Body of pancreas (tissue), 4 donors: ENCODE data around the gene RPUSD1. TPM values are rescaled to one million over a fixed set of nuclear protein-coding genes. Genes with fewer than 3 reads are reported as not detected.
"Not testable (repeated sequence)": the region's sequence is repeated elsewhere in the genome, so short reads cannot be mapped to it uniquely, and the experiment has no call there.

Source experiments
- ATAC-seq: fragments of 150-250 bp; one replicate; pipeline ENCODE4 v1.9.1; 2016
- DNase-seq, 4 donors: peaks; one replicate each; pipeline ENCODE4 v3.0.0-alpha.2; 2019
- H3K27ac ChIP-seq, 4 donors: fragments of 200-600 bp; sonication (generic); 1 replicate in 3 of 4; 2 replicates in 1 of 4; pipeline versions ENCODE4 v1.5.1 to v1.6.1; 2016 to 2019; ENCODE audit warnings: mild to moderate bottlenecking in 1 of 4, mixed read lengths in 1 of 4, moderate library complexity in 1 of 4
- H3K27me3 ChIP-seq, 2 donors: fragments of 200-600 bp; sonication (generic); one replicate each; pipeline ENCODE4 v1.6.0; 2016; ENCODE audit warnings: mild to moderate bottlenecking in 1 of 2
- H3K36me3 ChIP-seq, 2 donors: fragments of 200-600 bp; sonication (generic); replicated peaks in 1 of 2; 2 replicates each; pipeline ENCODE4 v1.5.1; 2016; ENCODE audit warnings: low read depth in 2 of 2; ENCODE audit not compliant: insufficient read depth in 1 of 2
- H3K4me1 ChIP-seq: fragments of 200-600 bp; sonication (generic); one replicate; pipeline ENCODE4 v1.6.0; 2016
- H3K4me3 ChIP-seq, 2 donors: fragments of 200-600 bp; sonication (generic); 1 replicate in 1 of 2; 2 replicates in 1 of 2; pipeline ENCODE4 v1.5.1; 2016 to 2019
- H3K9me3 ChIP-seq, 3 donors: fragments of 200-600 bp; sonication (generic); 1 replicate in 2 of 3; 2 replicates in 1 of 3; pipeline ENCODE4 v1.5.1; 2016
- CTCF ChIP-seq, 7 experiments: fragments of 450-650 bp in 4 of 7; fragments of 200-600 bp in 3 of 7; sonication (generic) in 3 of 7; IDR thresholded peaks; one replicate each; pipeline ENCODE4 v1.5.1; 2016 to 2019; ENCODE audit warnings: antibody characterized with exemption in 7 of 7
- POLR2A ChIP-seq, 3 donors: fragments of 450-650 bp; IDR thresholded peaks; one replicate each; pipeline ENCODE4 v1.6.1; 2016; ENCODE audit warnings: antibody characterized with exemption in 3 of 3, mild to moderate bottlenecking in 2 of 3
- WGBS, 2 donors: methylation state at CpG; one replicate each; pipeline ENCODE4 v1.1.5; 2017; 5-methylcytosine and 5-hydroxymethylcytosine counted together
- intact Hi-C: fragments of 100-400 bp; cut with DNase I; formaldehyde crosslinking; loops from one replicate; pipeline ENCODE4 v1.15.1; 2023
- total RNA-seq, 2 donors: library from RNA; depleted of rRNA; stranded (reverse); fragments of >200 nt; gene quantifications; one replicate each; pipeline ENCODE4 v1.1.0, GENCODE V29; 2016

RPUSD1 gene
- total RNA-seq, 2 donors from 2014 or later = 19.7 to 31.3 TPM

- ATAC-seq (no peak), DNase-seq (peak in 1 of 4 donors; percentile 16)
- no peak overlapping the region for H3K4me3 ChIP-seq
- H3K36me3 ChIP-seq = no peaks in the 10 kb centered on the region
- H3K27ac ChIP-seq = no peak overlapping the region
- 42 to 58% methylated on average over 11 of the region's 11 CpGs for WGBS, 2 donors
- intact Hi-C loops = no loop called here
- no peaks in the 10 kb centered on the region for H3K27me3 ChIP-seq
- TF ChIP-seq CTCF (IDR thresholded peaks at IDR 0.05) = no peak
- no peak for TF ChIP-seq POLR2A (IDR thresholded peaks at IDR 0.05)
- no peaks in the 10 kb centered on the region for H3K9me3 ChIP-seq
- peaks cover 6% of the 10 kb centered on the region for H3K4me1 ChIP-seq
These were observed 33.5 kb downstream of the RPUSD1 start for GRCh38 chr16:754656-755055.

GRCh38 chr16:754121-754607 is 34.0 kb downstream of the RPUSD1 start:
- H3K4me1 ChIP-seq, H3K27ac ChIP-seq, H3K27me3 ChIP-seq, H3K9me3 ChIP-seq, H3K4me3 ChIP-seq, ATAC-seq, H3K36me3 ChIP-seq, DNase-seq, intact Hi-C loops: not testable (repeated sequence)
- WGBS, 2 donors = 73 to 80% methylated on average over 11 of the region's 11 CpGs

- intact Hi-C loops = no loop called here
- H3K9me3 ChIP-seq = no peaks in the 10 kb centered on the region
- no peaks in the 10 kb centered on the region for H3K36me3 ChIP-seq
- peaks cover 6% of the 10 kb centered on the region for H3K4me1 ChIP-seq
- no peaks in the 10 kb centered on the region for H3K27me3 ChIP-seq
- no peak overlapping the region for H3K27ac ChIP-seq
- 12 to 18% methylated on average over 10 of the region's 10 CpGs for WGBS, 2 donors
- H3K4me3 ChIP-seq = no peak overlapping the region
- no peak for ATAC-seq
- TF ChIP-seq POLR2A (IDR thresholded peaks at IDR 0.05) = no peak
- TF ChIP-seq CTCF (IDR thresholded peaks at IDR 0.05) = no peak
- no peak for DNase-seq
These were observed 36.2 kb downstream of the RPUSD1 start for GRCh38 chr16:752007-752312.

GRCh38 chr16:751152-752006 is 36.8 kb downstream of the RPUSD1 start:
- WGBS, 2 donors = 25 to 31% methylated on average over 28 to 38 of the region's 39 CpGs
- H3K27ac ChIP-seq = no peak overlapping the region
- intact Hi-C loops = no loop called here
- H3K9me3 ChIP-seq = no peaks in the 10 kb centered on the region
- no peak for TF ChIP-seq CTCF (IDR thresholded peaks at IDR 0.05)
- TF ChIP-seq POLR2A (IDR thresholded peaks at IDR 0.05) = no peak
- DNase-seq (peak in 2 of 4 donors; percentile 28 to 47), ATAC-seq (peak; percentile 52)
- no peaks in the 10 kb centered on the region for H3K36me3 ChIP-seq
- peaks cover 6% of the 10 kb centered on the region for H3K4me1 ChIP-seq
- H3K4me3 ChIP-seq = no peak overlapping the region
- H3K27me3 ChIP-seq = no peaks in the 10 kb centered on the region

- H3K36me3 ChIP-seq = no peaks in the 10 kb centered on the region
- no peak for TF ChIP-seq CTCF (IDR thresholded peaks at IDR 0.05)
- no peak for TF ChIP-seq POLR2A (IDR thresholded peaks at IDR 0.05)
- no peak for DNase-seq
- WGBS, 2 donors = 47 to 58% methylated on average over 8 to 9 of the region's 9 CpGs
- H3K27me3 ChIP-seq = no peaks in the 10 kb centered on the region
- no peaks in the 10 kb centered on the region for H3K9me3 ChIP-seq
- no peak overlapping the region for H3K27ac ChIP-seq
- intact Hi-C loops = no loop called here
- peaks cover 6% of the 10 kb centered on the region for H3K4me1 ChIP-seq
- ATAC-seq = no peak
- H3K4me3 ChIP-seq = no peak overlapping the region
These were observed 37.7 kb downstream of the RPUSD1 start for GRCh38 chr16:750485-750884.
